PC-3 (cell line): ENCODE measurements around the gene MOB1A. TPM values are rescaled to one million over a fixed set of nuclear protein-coding genes. Genes with fewer than 3 reads are reported as not detected.

Experiments used
- ATAC-seq: fragments of 200-7000 bp; cut with Tn5 transposase; 2 replicates; pipeline ENCODE4 v1.9.1; 2020; ENCODE audit warnings: mild to moderate bottlenecking, moderate library complexity
- BruUV-seq: library from RNA; stranded (reverse); fragments of 400-500 nt; replicated peaks from 2 replicates; lab custom pipeline; 2021; lab: Mats Ljungman, UMichigan
- CTCF ChIA-PET: fragments of 300-600 bp; sonication (Branson Sonifier 250); formaldehyde crosslinking; loops from one replicate; lab custom pipeline; 2022; ENCODE audit warnings: antibody characterized with exemption; lab: Charles Lee
- POLR2A ChIA-PET: fragments of 300-600 bp; sonication (Branson Sonifier 250); formaldehyde crosslinking; loops from one replicate; lab custom pipeline; 2022; ENCODE audit warnings: antibody characterized with exemption; ENCODE audit not compliant: unreplicated experiment; lab: Charles Lee
- DNase-seq: peaks from one replicate; pipeline ENCODE4 v3.0.0-alpha.2; 2015
- H2AFZ ChIP-seq: fragments of 300-600 bp; sonication (generic); 2 replicates; pipeline ENCODE4 v1.6.0; 2016; ENCODE audit warnings: antibody characterized with exemption, low read length
- H3F3A ChIP-seq: fragments of 300-600 bp; sonication (generic); one replicate; pipeline ENCODE4 v1.6.0; 2017; ENCODE audit warnings: antibody characterized with exemption, low read length, control low read depth, mild to moderate bottlenecking; ENCODE audit not compliant: unreplicated experiment
- H3K27ac ChIP-seq: fragments of 300-600 bp; sonication (generic); 2 replicates; pipeline ENCODE4 v1.5.1; 2016; ENCODE audit warnings: mild to moderate bottlenecking, low read length
- H3K27me3 ChIP-seq: fragments of 300-600 bp; sonication (generic); 2 replicates; pipeline ENCODE4 v1.6.1; 2016; ENCODE audit warnings: low read length, mixed read lengths
- H3K36me3 ChIP-seq: fragments of 300-600 bp; sonication (generic); 2 replicates; pipeline ENCODE4 v1.6.1; 2016; ENCODE audit warnings: low read depth, mixed run types, low read length, mixed read lengths
- H3K4me1 ChIP-seq: fragments of 300-600 bp; sonication (generic); 2 replicates; pipeline ENCODE4 v1.5.1; 2016; ENCODE audit warnings: low read length; ENCODE audit not compliant: insufficient read depth
- H3K4me2 ChIP-seq: fragments of 300-600 bp; sonication (generic); 2 replicates; pipeline ENCODE4 v1.6.0; 2016; ENCODE audit warnings: low read length
- H3K4me3 ChIP-seq: fragments of 300-600 bp; sonication (generic); 2 replicates; pipeline ENCODE4 v1.5.1; 2016; ENCODE audit warnings: mild to moderate bottlenecking, low read length, mixed read lengths
- H3K79me2 ChIP-seq: fragments of 300-600 bp; sonication (generic); 2 replicates; pipeline ENCODE4 v1.6.1; 2017; ENCODE audit warnings: low read length, mixed read lengths
- H3K9ac ChIP-seq: fragments of 300-600 bp; sonication (generic); 2 replicates; pipeline ENCODE4 v1.6.0; 2016; ENCODE audit warnings: mild to moderate bottlenecking, low read length
- H3K9me2 ChIP-seq: fragments of 300-600 bp; sonication (generic); replicated peaks from 2 replicates; pipeline ENCODE4 v1.6.1; 2016; ENCODE audit warnings: mixed run types, low read length, mixed read lengths
- H3K9me3 ChIP-seq: fragments of 300-600 bp; sonication (generic); 2 replicates; pipeline ENCODE4 v1.6.1; 2016; ENCODE audit warnings: low read length, mixed read lengths
- H4K20me1 ChIP-seq: fragments of 300-600 bp; sonication (generic); 2 replicates; pipeline ENCODE4 v1.6.1; 2016; ENCODE audit warnings: low read length, mixed read lengths
- CTCF ChIP-seq: fragments of 300-600 bp; sonication (generic); conservative IDR thresholded peaks from 2 replicates; pipeline ENCODE4 v1.5.1; 2017; ENCODE audit warnings: antibody characterized with exemption, low read depth, mild to moderate bottlenecking, low read length
- EZH2 ChIP-seq: fragments of 300-600 bp; sonication (generic); IDR thresholded peaks from one replicate; pipeline ENCODE4 v1.6.1; 2017; ENCODE audit warnings: antibody characterized with exemption, mild to moderate bottlenecking, low read length; ENCODE audit not compliant: unreplicated experiment
- EZH2phosphoT487 ChIP-seq: fragments of 300-600 bp; sonication (generic); IDR thresholded peaks from 2 replicates; pipeline ENCODE4 v1.6.1; 2018; ENCODE audit warnings: mild to moderate bottlenecking, antibody characterized with exemption, low read length, borderline replicate concordance
- intact Hi-C: fragments of 100-400 bp; cut with micrococcal nuclease; formaldehyde crosslinking; loops from 2 replicates; pipeline ENCODE4 v1.9.0; 2023
- total RNA-seq: library from RNA; depleted of rRNA; stranded (reverse); fragments of >200 nt; gene quantifications from 2 replicates; pipeline ENCODE4 v1.2.3, GENCODE V29; 2014

Gene MOB1A
- total RNA-seq, 1 experiment from 2014 or later: 69.8 TPM

GRCh38 chr2:74155830-74156229, 22.8 kb downstream of the MOB1A start:
- peaks cover 5% of the 10 kb centered on the region for H3F3A ChIP-seq
- no peaks in the 10 kb centered on the region for H3K9me3 ChIP-seq
- no peak overlapping the region for H3K4me2 ChIP-seq
- H3K27ac ChIP-seq: no peak overlapping the region
- H3K36me3 ChIP-seq: peaks cover 40% of the 10 kb centered on the region
- POLR2A ChIA-PET: interaction anchor here (0.8 kb wide), 1 partner anchor 272 kb away, joined by 8 read pairs; no protein-coding TSS in a partner anchor
- H3K4me1 ChIP-seq: no peaks in the 10 kb centered on the region
- H3K9ac ChIP-seq: no peak overlapping the region
- H3K27me3 ChIP-seq: no peaks in the 10 kb centered on the region
- no peak overlapping the region for H3K4me3 ChIP-seq
- no peaks in the 10 kb centered on the region for H4K20me1 ChIP-seq
- intact Hi-C loops: no loop called here
- DNase-seq (no peak), ATAC-seq (no peak)
- CTCF ChIA-PET: no interaction called here
- H3K9me2 ChIP-seq: no peaks in the 10 kb centered on the region
- no peaks in the 10 kb centered on the region for H3K79me2 ChIP-seq
- H2AFZ ChIP-seq: no peak overlapping the region
- BruUV-seq: no TSS peak
- TF ChIP-seq EZH2phosphoT487: no peak
- no peak for TF ChIP-seq EZH2
- no peak for TF ChIP-seq CTCF

- CTCF ChIA-PET: no interaction called here
- Histone ChIP-seq H3K9me3 (no peaks in the 10 kb centered on the region), H3K27me3 (no peaks in the 10 kb centered on the region), H3F3A (peaks cover 6% of the 10 kb centered on the region), H3K4me1 (0 out of 2 replicates have a peak, but pooled peaks cover 4% of the 10 kb centered on the region), H3K9me2 (no peaks in the 10 kb centered on the region), H3K4me2 (no peak overlapping the region), H3K27ac (no peak overlapping the region), H3K9ac (no peak overlapping the region), H3K36me3 (peaks cover 27% of the 10 kb centered on the region), H2AFZ (no peak overlapping the region), H3K79me2 (no peaks in the 10 kb centered on the region), H4K20me1 (no peaks in the 10 kb centered on the region), H3K4me3 (no peak overlapping the region)
- ATAC-seq (no peak), DNase-seq (no peak)
- TF ChIP-seq CTCF (no peak), EZH2phosphoT487 (no peak), EZH2 (no peak)
- POLR2A ChIA-PET: no interaction called here
- TSS peak; percentile 3 for BruUV-seq
- intact Hi-C loops: no loop called here
Observed at GRCh38 chr2:74152954-74153353, 25.7 kb downstream of the MOB1A start.

- no peaks in the 10 kb centered on the region for H3K9me3 ChIP-seq
- H4K20me1 ChIP-seq: no peaks in the 10 kb centered on the region
- no peak overlapping the region for H3K9ac ChIP-seq
- intact Hi-C loops: no loop called here
- no peak overlapping the region for H3K4me3 ChIP-seq
- TF ChIP-seq CTCF: no peak
- TF ChIP-seq EZH2: no peak
- TF ChIP-seq EZH2phosphoT487: no peak
- no peaks in the 10 kb centered on the region for H3K27me3 ChIP-seq
- no peak overlapping the region for H3K4me2 ChIP-seq
- ATAC-seq (no peak), DNase-seq (no peak)
- peaks cover 13% of the 10 kb centered on the region for H3K4me1 ChIP-seq
- no peak overlapping the region for H3K27ac ChIP-seq
- peaks cover 6% of the 10 kb centered on the region for H3F3A ChIP-seq
- BruUV-seq: no TSS peak
- POLR2A ChIA-PET: interaction anchor here (0.6 kb wide), 1 partner anchor 168 kb away, joined by 3 read pairs; no protein-coding TSS in a partner anchor
- no peak overlapping the region for H2AFZ ChIP-seq
- H3K9me2 ChIP-seq: no peaks in the 10 kb centered on the region
- H3K79me2 ChIP-seq: peaks cover 16% of the 10 kb centered on the region
- 0 out of 2 replicates have a peak, but pooled peaks cover 9% of the 10 kb centered on the region for H3K36me3 ChIP-seq
- CTCF ChIA-PET: interaction anchor here (0.6 kb wide), 1 partner anchor 1314 kb away, joined by 4 read pairs; no protein-coding TSS in a partner anchor
Observed at GRCh38 chr2:74149570-74150319, 28.9 kb downstream of the MOB1A start.
